Endothelial cell of umbilical vein (primary cell): ENCODE measurements around the gene AKAP1. TPM values are rescaled to one million over a fixed set of nuclear protein-coding genes. Genes with fewer than 3 reads are reported as not detected.

Source experiments
- BruUV-seq: library from RNA; stranded (reverse); fragments of 400-500 nt; replicated peaks from 2 replicates; lab custom pipeline; 2021; lab: Mats Ljungman, UMichigan
- CTCF ChIA-PET: fragments of 300-600, 350-600 bp; sonication (Branson Sonifier 250); formaldehyde crosslinking; loops from one replicate; lab custom pipeline; 2021; ENCODE audit warnings: antibody characterized with exemption, inconsistent platforms; lab: Charles Lee
- POLR2A ChIA-PET: fragments of 300-600, 350-600 bp; sonication (Branson Sonifier 250); formaldehyde crosslinking; loops from one replicate; lab custom pipeline; 2021; ENCODE audit warnings: antibody characterized with exemption, inconsistent platforms; lab: Charles Lee
- DNase-seq: peaks from one replicate; pipeline ENCODE4 v3.0.0-alpha.2; 2011; ENCODE audit warnings: low read depth, low spot score
- FAIRE-seq: peaks from 2 replicates; lab custom pipeline; 2011; peaks lifted over from hg19 to GRCh38; lab: Jason Lieb, UNC
- H2AFZ ChIP-seq: 2 replicates; pipeline ENCODE4 v1.6.0; 2012; ENCODE audit warnings: low read depth, low read length, control low read depth, inconsistent platforms
- H3K27ac ChIP-seq: 2 replicates; pipeline ENCODE4 v1.5.1; 2011; ENCODE audit warnings: low read depth, mild to moderate bottlenecking, control low read depth, low read length, moderate library complexity; ENCODE audit not compliant: insufficient read depth
- H3K27me3 ChIP-seq, 2 experiments: 2 replicates each; pipeline versions ENCODE4 v1.6.0 to v1.6.1; 2011; ENCODE audit warnings: low read length in 2 of 2, mixed read lengths in 1 of 2; ENCODE audit not compliant: control insufficient read depth in 2 of 2, insufficient read depth in 2 of 2
- H3K36me3 ChIP-seq, 2 experiments: 2 replicates in 1 of 2; 3 replicates in 1 of 2; pipeline ENCODE4 v1.5.1; 2011; ENCODE audit warnings: low read length in 2 of 2, mild to moderate bottlenecking in 1 of 2, moderate library complexity in 1 of 2; ENCODE audit not compliant: control insufficient read depth in 2 of 2, insufficient read depth in 2 of 2; ENCODE audit errors: extremely low read depth in 1 of 2
- H3K4me1 ChIP-seq: 3 replicates; pipeline ENCODE4 v1.5.1; 2011; ENCODE audit warnings: mild to moderate bottlenecking, low read length; ENCODE audit not compliant: control insufficient read depth, insufficient read depth; ENCODE audit errors: extremely low read depth
- H3K4me2 ChIP-seq: 2 replicates; pipeline ENCODE4 v1.6.1; 2011; ENCODE audit warnings: low read length, control low read depth, mixed read lengths; ENCODE audit not compliant: insufficient read depth
- H3K4me3 ChIP-seq, 3 experiments: fragments of 200-600 bp in 1 of 3; sonication (generic), shearing (Covaris generic) in 1 of 3; replicated peaks in 1 of 3; 2 replicates each; pipeline ENCODE4 v1.5.1; 2011 to 2016; ENCODE audit warnings: control low read depth in 3 of 3, low read length in 3 of 3, mild to moderate bottlenecking in 2 of 3, inconsistent platforms in 1 of 3, low read depth in 1 of 3, moderate library complexity in 1 of 3; ENCODE audit not compliant: insufficient read depth in 1 of 3
- H3K79me2 ChIP-seq: 2 replicates; pipeline ENCODE4 v1.6.0; 2012; ENCODE audit warnings: low read length, inconsistent platforms; ENCODE audit not compliant: control insufficient read depth, insufficient read depth
- H3K9ac ChIP-seq: replicated peaks from 2 replicates; pipeline ENCODE3; 2011; ENCODE audit warnings: low read length, control low read depth; ENCODE audit not compliant: insufficient read depth; ENCODE audit errors: extremely low read depth
- H3K9me1 ChIP-seq: replicated peaks from 3 replicates; pipeline ENCODE4 v1.6.0; 2011; ENCODE audit warnings: mild to moderate bottlenecking, low read length; ENCODE audit not compliant: control insufficient read depth, insufficient read depth; ENCODE audit errors: extremely low read depth
- H3K9me3 ChIP-seq: replicated peaks from 2 replicates; pipeline ENCODE4 v1.5.1; 2012; ENCODE audit warnings: low read length, inconsistent platforms; ENCODE audit not compliant: control insufficient read depth, insufficient read depth
- H4K20me1 ChIP-seq: replicated peaks from 2 replicates; pipeline ENCODE3; 2011; ENCODE audit warnings: mild to moderate bottlenecking, low read length; ENCODE audit not compliant: control insufficient read depth, insufficient read depth; ENCODE audit errors: extremely low read depth
- CTCF ChIP-seq, 2 donors: IDR thresholded peaks; 1 replicate in 1 of 2; 2 replicates in 1 of 2; pipeline ENCODE4 v1.5.1; 2011; ENCODE audit warnings: low read length in 2 of 2, mild to moderate bottlenecking in 2 of 2, moderate library complexity in 2 of 2, control low read depth in 1 of 2, inconsistent platforms in 1 of 2, low read depth in 1 of 2; ENCODE audit not compliant: insufficient read depth in 1 of 2; ENCODE audit errors: extremely low read depth in 1 of 2
- EZH2 ChIP-seq: IDR thresholded peaks from 2 replicates; pipeline ENCODE4 v1.6.1; 2012; ENCODE audit warnings: borderline replicate concordance, low read depth, mild to moderate bottlenecking, moderate library complexity, low read length, inconsistent platforms; ENCODE audit not compliant: severe bottlenecking
- FOS ChIP-seq: IDR thresholded peaks from 2 replicates; pipeline ENCODE4 v1.6.1; 2011; ENCODE audit warnings: mild to moderate bottlenecking, low read length, moderate library complexity, borderline replicate concordance; ENCODE audit not compliant: insufficient read depth
- GATA2 ChIP-seq: IDR thresholded peaks from 2 replicates; pipeline ENCODE4 v1.7.0; 2011; ENCODE audit warnings: low read depth, mild to moderate bottlenecking, moderate library complexity, mixed read lengths, low read length; ENCODE audit not compliant: insufficient read length, insufficient read depth
- JUN ChIP-seq: IDR thresholded peaks from 2 replicates; pipeline ENCODE4 v1.6.1; 2011; ENCODE audit warnings: borderline replicate concordance, low read depth; ENCODE audit not compliant: insufficient read length, insufficient read depth
- MAX ChIP-seq: IDR thresholded peaks from 2 replicates; pipeline ENCODE4 v1.6.1; 2011; ENCODE audit not compliant: insufficient read depth, insufficient read length
- MYC ChIP-seq: IDR thresholded peaks from one replicate; pipeline ENCODE4 v1.6.1; 2011; ENCODE audit warnings: mild to moderate bottlenecking, low read depth, low read length
- POLR2A ChIP-seq: IDR thresholded peaks from 2 replicates; pipeline ENCODE4 v1.6.1; 2012; ENCODE audit warnings: low read depth, mild to moderate bottlenecking, control low read depth, low read length
- POLR2AphosphoS5 ChIP-seq: IDR thresholded peaks from 2 replicates; pipeline ENCODE4 v1.6.1; 2012; ENCODE audit warnings: low read depth, mild to moderate bottlenecking, control low read depth, low read length, moderate library complexity; ENCODE audit not compliant: insufficient read depth
- dilution Hi-C: fragments of 300-500 bp; cut with MboI; formaldehyde crosslinking; loops from one replicate; pipeline ENCODE4 v1.15.0; 2019; ENCODE audit warnings: low sequenced_read_pairs; ENCODE audit not compliant: extremely low pct_ligation_motif_present
- intact Hi-C: fragments of 100-400 bp; cut with micrococcal nuclease; formaldehyde crosslinking; loops from one replicate; pipeline ENCODE4 v1.10.0; 2022
- polyA plus RNA-seq, 4 experiments: library from polyadenylated mRNA; depleted of rRNA in 3 of 4; stranded (reverse) in 3 of 4; unstranded in 1 of 4; fragments of >200 nt; gene quantifications; 2 replicates each; pipeline versions ENCODE4 v1.2.1 to v1.2.3, GENCODE V29; 2011 to 2012; ENCODE audit warnings: missing spikeins in 1 of 4
- total RNA-seq: library from RNA; stranded (reverse); gene quantifications from 2 replicates; pipeline ENCODE4 v1.2.3, GENCODE V29; 2021

AKAP1 gene
- total and polyA plus RNA-seq, 2 donors (not counting 3 experiments of a cell fraction or from before 2014, with no cell fraction given) = 20.9 to 27.7 TPM

GRCh38 chr17:57077000-57077399 lies 8.0 kb upstream of the AKAP1 start:
- DNase-seq = no peak
- Histone ChIP-seq H3K9ac (no peak overlapping the region), H3K4me3 (no peak overlapping the region), H3K4me2 (no peak overlapping the region), H4K20me1 (no peaks in the 10 kb centered on the region), H2AFZ (no peak overlapping the region), H3K27me3 (peaks cover 8 to 13% of the 10 kb centered on the region in 2 experiments), H3K9me1 (no peaks in the 10 kb centered on the region), H3K4me1 (no peaks in the 10 kb centered on the region), H3K27ac (no peak overlapping the region), H3K79me2 (no peaks in the 10 kb centered on the region), H3K9me3 (no peaks in the 10 kb centered on the region), H3K36me3 (no peaks in the 10 kb centered on the region)
- dilution Hi-C loops (no loop called here), intact Hi-C loops (no loop called here)
- no peak for FAIRE-seq
- TF ChIP-seq MYC (no peak), POLR2A (no peak), CTCF (IDR thresholded peaks at IDR 0.05; ENCODE audit: extremely low read depth in 1 of 2, insufficient read depth in 1 of 2, low read depth in 1 of 2, low read length in 2 of 2) (no peak), GATA2 (no peak), POLR2AphosphoS5 (no peak), JUN (no peak), MAX (no peak), FOS (no peak), EZH2 (no peak)
- CTCF ChIA-PET = no interaction called here
- no TSS peak for BruUV-seq
- POLR2A ChIA-PET = no interaction called here
